Erythroblast (primary cell): ENCODE results near the gene SKIC2.
"Not testable (repeated sequence)": the region's sequence is repeated elsewhere in the genome, so short reads cannot be mapped to it uniquely, and the experiment has no call there.

Experiments used
- DNase-seq, 2 experiments: peaks; one replicate each; lab custom pipeline; 2025; lab: John Stamatoyannopoulos, UW

Gene SKIC2

GRCh38 chr6:32002546-32003268 lies 43.7 kb downstream of the SKIC2 start:
- not testable (repeated sequence) for DNase-seq

- not testable (repeated sequence) for DNase-seq
These were observed 44.3 kb downstream of the SKIC2 start for GRCh38 chr6:32003301-32003700.

GRCh38 chr6:32004393-32004792 lies 45.4 kb downstream of the SKIC2 start:
- DNase-seq: not testable (repeated sequence)

GRCh38 chr6:32004864-32005537 lies 46.0 kb downstream of the SKIC2 start:
- DNase-seq: not testable (repeated sequence)

GRCh38 chr6:32005538-32005880 lies 46.5 kb downstream of the SKIC2 start:
- DNase-seq: not testable (repeated sequence)

GRCh38 chr6:32005991-32006529 lies 47.1 kb downstream of the SKIC2 start:
- not testable (repeated sequence) for DNase-seq

GRCh38 chr6:32007086-32007485 lies 48.1 kb downstream of the SKIC2 start:
- not testable (repeated sequence) for DNase-seq

GRCh38 chr6:32008037-32008436 lies 49.1 kb downstream of the SKIC2 start:
- DNase-seq: not testable (repeated sequence)

- not testable (repeated sequence) for DNase-seq
These were observed 49.6 kb downstream of the SKIC2 start for GRCh38 chr6:32008616-32009015.

GRCh38 chr6:32009537-32009936 lies 50.6 kb downstream of the SKIC2 start:
- not testable (repeated sequence) for DNase-seq

- DNase-seq: not testable (repeated sequence)
These were observed 52.0 kb downstream of the SKIC2 start for GRCh38 chr6:32010856-32011530.

GRCh38 chr6:32012941-32013617 lies 54.1 kb downstream of the SKIC2 start:
- peak; percentile 55 to 70 for DNase-seq

- not testable (repeated sequence) for DNase-seq
These were observed 54.8 kb downstream of the SKIC2 start for GRCh38 chr6:32013738-32014137.

- not testable (repeated sequence) for DNase-seq
These were observed 55.6 kb downstream of the SKIC2 start, which contains the start of gene C4B for GRCh38 chr6:32014547-32014946. Gene C4B, plus strand, starts transcription at chr6:32014795. Its CDS starts 51 bp downstream, at chr6:32014846.
